Spleen (tissue), 11 donors: Measurements from ENCODE around the gene GALNTL6. TPM values are rescaled to one million over a fixed set of nuclear protein-coding genes. Genes with fewer than 3 reads are reported as not detected.

Experiments used
- DNase-seq: peaks from one replicate; pipeline ENCODE4 v3.0.0-alpha.2; 2020
- H3K27ac ChIP-seq, 8 donors: fragments of 200-600 bp; sonication (generic) in 7 of 8; 1 replicate in 4 of 8; 2 replicates in 4 of 8; pipeline versions ENCODE4 v1.5.0 to v1.8.0; 2016 to 2021; ENCODE audit warnings: inconsistent platforms in 4 of 8, mild to moderate bottlenecking in 4 of 8, moderate library complexity in 1 of 8
- H3K27me3 ChIP-seq, 7 donors: fragments of 200-600 bp; sonication (generic) in 6 of 7; replicated peaks in 1 of 7; 1 replicate in 4 of 7; 2 replicates in 3 of 7; pipeline versions ENCODE4 v1.5.0 to v1.8.0; 2016 to 2021; ENCODE audit warnings: inconsistent platforms in 3 of 7, mild to moderate bottlenecking in 1 of 7
- H3K36me3 ChIP-seq, 6 donors: fragments of 200-600 bp; sonication (generic) in 5 of 6; 1 replicate in 4 of 6; 2 replicates in 2 of 6; pipeline versions ENCODE4 v1.5.0 to v1.8.0; 2016 to 2021; ENCODE audit warnings: inconsistent platforms in 2 of 6
- H3K4me1 ChIP-seq, 6 donors: fragments of 200-600 bp; sonication (generic) in 5 of 6; 1 replicate in 3 of 6; 2 replicates in 3 of 6; pipeline versions ENCODE4 v1.5.0 to v1.8.0; 2016 to 2021; ENCODE audit warnings: inconsistent platforms in 3 of 6
- H3K4me3 ChIP-seq, 8 donors: fragments of 200-600 bp; sonication (generic) in 7 of 8; 1 replicate in 4 of 8; 2 replicates in 4 of 8; pipeline versions ENCODE4 v1.5.0 to v1.8.0; 2016 to 2021; ENCODE audit warnings: inconsistent platforms in 4 of 8, mild to moderate bottlenecking in 4 of 8, moderate library complexity in 2 of 8
- H3K9me3 ChIP-seq, 8 donors: fragments of 200-600 bp; sonication (generic) in 7 of 8; 1 replicate in 4 of 8; 2 replicates in 4 of 8; pipeline versions ENCODE4 v1.5.0 to v1.8.0; 2016 to 2021; ENCODE audit warnings: inconsistent platforms in 4 of 8
- CTCF ChIP-seq, 11 experiments: fragments of 200-600 bp in 7 of 11; fragments of 450-650 bp in 4 of 11; sonication (generic) in 4 of 11; IDR thresholded peaks in 8 of 11; conservative IDR thresholded peaks in 3 of 11; 1 replicate in 7 of 11; 2 replicates in 4 of 11; pipeline versions ENCODE4 v1.4.0 to v1.8.0; 2016 to 2021; ENCODE audit warnings: antibody characterized with exemption in 11 of 11, inconsistent platforms in 4 of 11, mild to moderate bottlenecking in 1 of 11
- POLR2A ChIP-seq, 3 donors: fragments of 450-650 bp; IDR thresholded peaks; one replicate each; pipeline ENCODE4 v1.5.1; 2017; ENCODE audit warnings: antibody characterized with exemption in 3 of 3, mild to moderate bottlenecking in 1 of 3
- POLR2AphosphoS5 ChIP-seq, 3 donors: sonication (generic); formaldehyde crosslinking; IDR thresholded peaks; one replicate each; pipeline ENCODE4 v1.5.1; 2017; ENCODE audit warnings: antibody characterized with exemption in 3 of 3
- WGBS, 5 donors: extraction: QIAGEN DNeasy Blood & Tissue Kit in 3 of 5; methylation state at CpG; one replicate each; pipeline versions ENCODE4 v1.1.5 to v1.1.7; 2013 to 2018; 5-methylcytosine and 5-hydroxymethylcytosine counted together
- intact Hi-C: fragments of 100-400 bp; cut with DNase I; formaldehyde crosslinking; loops from one replicate; pipeline ENCODE4 v1.15.0; 2023; ENCODE audit warnings: low total_unique reads
- polyA plus RNA-seq, 3 donors: library from polyadenylated mRNA; stranded (reverse); fragments of 200-250 nt; gene quantifications; one replicate each; pipeline ENCODE4 v1.2.1, GENCODE V29; 2013
- total RNA-seq, 7 donors: library from RNA; depleted of rRNA in 3 of 7; stranded (reverse); fragments of >200 nt in 3 of 7; fragmentation: NEBNext Ultra II Directional in 4 of 7; extraction: Animal tissue kit (Norgen Biotek cat#: 25700) in 4 of 7; gene quantifications; one replicate each; pipeline versions ENCODE4 v1.1.0 to v1.2.1, GENCODE V29; 2016 to 2021
- donor health status: healthy with polysubstance abuse.
- donor health status: DM: no; HTN: no; CAD: no; lungs with moderate emphysema.
- donor health status: DM: no; HTN: no; CAD: no.
- donor health status: Bipolar disorder and iron deficiency.
- donor health status: healthy.
- donor health status: DM: no; HTN: no; CAD: no.
- donor health status: DM: yes; HTN: yes; CAD: no.

GALNTL6 gene
- total and polyA plus RNA-seq, 10 donors, result 3.2 to 12.5 (median 7.1) TPM

- DNase-seq, result no peak
- 75 to 84% (median 84%) methylated on average over 4 of the region's 4 CpGs for WGBS, 5 donors
- H3K9me3 ChIP-seq, result no peaks in the 10 kb centered on the region
- no peaks in the 10 kb centered on the region for H3K4me1 ChIP-seq
- TF ChIP-seq POLR2AphosphoS5 (IDR thresholded peaks at IDR 0.05) (no peak), POLR2A (IDR thresholded peaks at IDR 0.05) (no peak), CTCF (IDR thresholded peaks at IDR 0.05 in 8 of 11, conservative IDR thresholded peaks at IDR 0.05 in 3 of 11) (no peak)
- no peaks in the 10 kb centered on the region for H3K36me3 ChIP-seq
- H3K4me3 ChIP-seq, result no peak overlapping the region
- no peak overlapping the region for H3K27ac ChIP-seq
- intact Hi-C loops, result no loop called here
- no peaks in the 10 kb centered on the region for H3K27me3 ChIP-seq
Measured at GRCh38 chr4:171876636-171877035, 63.4 kb downstream of the GALNTL6 start.

- no peak for TF ChIP-seq CTCF (IDR thresholded peaks at IDR 0.05 in 8 of 11, conservative IDR thresholded peaks at IDR 0.05 in 3 of 11)
- no peak for TF ChIP-seq POLR2AphosphoS5 (IDR thresholded peaks at IDR 0.05)
- TF ChIP-seq POLR2A (IDR thresholded peaks at IDR 0.05), result no peak
- intact Hi-C loops, result no loop called here
- DNase-seq, result no peak
Measured at GRCh38 chr4:171880136-171880535, 66.9 kb downstream of the GALNTL6 start.

GRCh38 chr4:171889681-171890080, 76.5 kb downstream of the GALNTL6 start:
- no peak overlapping the region for H3K4me3 ChIP-seq
- no peaks in the 10 kb centered on the region for H3K36me3 ChIP-seq
- H3K9me3 ChIP-seq, result peaks cover 0 to 3% (median 0%) of the 10 kb centered on the region in 8 donors
- no peaks in the 10 kb centered on the region for H3K4me1 ChIP-seq
- H3K27me3 ChIP-seq, result no peaks in the 10 kb centered on the region
- DNase-seq, result no peak
- H3K27ac ChIP-seq, result no peak overlapping the region
- 83 to 93% (median 85%) methylated on average over 3 of the region's 3 CpGs for WGBS, 5 donors
- intact Hi-C loops, result no loop called here
- TF ChIP-seq POLR2AphosphoS5 (IDR thresholded peaks at IDR 0.05) (no peak), POLR2A (IDR thresholded peaks at IDR 0.05) (no peak), CTCF (IDR thresholded peaks at IDR 0.05 in 8 of 11, conservative IDR thresholded peaks at IDR 0.05 in 3 of 11) (no peak)

More at GRCh38 chr4:171880136-171880535, 66.9 kb downstream of the GALNTL6 start:
- no peaks in the 10 kb centered on the region for H3K27me3 ChIP-seq
- no peaks in the 10 kb centered on the region for H3K9me3 ChIP-seq
- H3K27ac ChIP-seq, result no peak overlapping the region
- no peaks in the 10 kb centered on the region for H3K4me1 ChIP-seq
- H3K36me3 ChIP-seq, result no peaks in the 10 kb centered on the region
- no peak overlapping the region for H3K4me3 ChIP-seq
- 51 to 84% (median 62%) methylated on average over 3 of the region's 3 CpGs for WGBS, 5 donors

GRCh38 chr4:171891038-171891437, 77.8 kb downstream of the GALNTL6 start:
- H3K27ac ChIP-seq, result no peak overlapping the region
- no peaks in the 10 kb centered on the region for H3K27me3 ChIP-seq
- H3K4me1 ChIP-seq, result no peaks in the 10 kb centered on the region
- no peak for DNase-seq
- no peak overlapping the region for H3K4me3 ChIP-seq
- no peaks in the 10 kb centered on the region for H3K36me3 ChIP-seq
- H3K9me3 ChIP-seq, result peaks cover 0 to 3% (median 0%) of the 10 kb centered on the region in 8 donors
- WGBS, 5 donors, result 55 to 69% (median 68%) methylated on average over 2 of the region's 2 CpGs
- TF ChIP-seq POLR2AphosphoS5 (IDR thresholded peaks at IDR 0.05) (no peak), POLR2A (IDR thresholded peaks at IDR 0.05) (no peak), CTCF (IDR thresholded peaks at IDR 0.05 in 8 of 11, conservative IDR thresholded peaks at IDR 0.05 in 3 of 11) (no peak)
- intact Hi-C loops, result no loop called here
